ENCODE data around the gene AK5.

The AK5 gene

DNA sequence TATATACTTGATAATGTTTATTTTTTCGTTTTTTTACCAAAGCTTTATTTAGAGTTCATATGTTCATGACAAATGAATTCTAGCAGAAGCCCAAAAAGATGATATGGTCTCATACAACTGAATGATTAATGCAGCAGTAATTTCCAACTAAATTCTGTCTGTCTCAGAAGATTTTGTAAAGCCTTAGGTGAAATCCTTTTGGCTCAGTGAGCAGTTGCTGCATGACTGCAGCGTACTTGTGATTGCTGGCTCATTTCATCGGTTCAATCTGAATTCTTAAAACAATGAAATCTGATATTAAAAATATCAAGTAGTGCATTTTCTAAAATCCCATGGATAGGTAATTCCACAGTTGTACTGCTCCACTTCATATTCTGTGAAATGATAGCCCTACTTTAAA lies 73.2 kb downstream of the AK5 start:
- DNase-seq = no peak

DNA sequence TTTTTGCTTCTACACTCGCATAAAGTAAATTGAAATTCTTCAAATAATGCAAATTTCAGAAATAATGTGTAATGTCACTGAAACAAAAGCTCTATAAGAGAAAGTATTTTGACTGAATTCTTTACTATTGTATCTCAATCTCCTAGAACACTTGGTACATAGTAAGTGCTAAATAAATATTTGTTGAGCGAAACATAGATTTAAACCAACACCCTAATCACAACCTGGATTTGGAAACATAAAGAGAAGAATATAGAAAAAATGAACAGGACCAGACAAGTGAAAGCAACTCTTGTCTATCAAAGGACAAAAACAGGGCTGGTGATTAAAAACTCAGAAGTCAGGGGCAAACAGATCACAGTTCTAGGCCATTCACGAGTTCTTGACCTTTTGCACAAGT lies 74.3 kb downstream of the AK5 start:
- DNase-seq = no peak

DNA sequence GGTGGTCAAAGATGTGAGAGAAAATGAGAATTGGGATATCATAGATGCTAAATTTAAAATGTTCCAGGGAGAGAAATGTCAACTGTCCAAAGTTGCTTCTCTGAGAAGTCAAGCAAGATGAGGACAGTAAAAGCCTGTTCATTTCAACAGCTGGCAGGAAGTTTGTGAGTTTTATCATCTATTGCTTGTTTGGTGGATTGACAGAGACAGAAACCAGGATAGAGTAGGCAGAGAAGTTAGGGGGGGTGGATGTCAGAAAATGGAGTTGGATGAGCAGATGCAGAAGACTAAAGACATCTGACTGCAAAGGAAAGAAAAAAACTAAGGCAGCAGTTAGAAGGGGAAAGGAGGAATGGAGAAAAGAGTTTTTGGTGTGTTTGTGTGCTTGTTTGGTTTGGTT lies 78.4 kb downstream of the AK5 start:
- DNase-seq = no peak

DNA sequence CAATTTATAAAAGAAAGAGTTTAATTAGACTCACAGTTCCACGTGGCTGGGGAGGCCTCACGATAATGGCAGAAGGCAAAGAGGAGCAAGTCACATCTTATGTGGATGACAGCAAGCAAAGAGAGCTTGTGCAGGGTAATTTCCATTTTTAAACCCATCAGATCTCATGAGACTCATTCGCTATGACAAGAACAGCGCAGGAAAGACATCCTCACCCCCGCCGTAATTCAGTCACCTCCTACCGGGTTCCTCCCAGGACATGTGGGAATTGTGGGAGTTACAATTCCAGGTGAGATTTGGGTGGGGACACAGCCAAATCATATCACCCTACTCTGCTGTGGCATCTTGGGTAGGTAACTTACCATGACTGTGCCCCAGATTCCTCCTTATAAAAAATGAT lies 79.8 kb downstream of the AK5 start:
- DNase-seq = no peak

DNA sequence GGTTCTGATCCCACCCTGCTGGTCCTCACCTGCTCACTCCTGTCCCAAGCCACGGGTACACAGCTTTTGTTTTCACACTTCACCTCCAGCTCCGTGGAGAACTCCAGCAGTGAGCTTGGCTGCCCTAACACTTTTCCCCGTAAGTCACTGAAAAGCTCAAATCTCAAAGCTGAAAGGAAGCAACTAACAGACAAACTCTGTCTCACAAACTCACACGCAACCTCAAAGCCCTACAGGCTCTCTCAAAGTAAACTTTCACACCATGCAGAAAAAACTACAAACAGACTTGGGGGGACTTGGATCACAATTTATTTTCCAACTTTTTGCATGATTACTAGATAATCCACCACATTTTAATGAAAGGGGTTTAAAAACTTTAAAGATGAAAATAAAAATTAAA lies 88.3 kb downstream of the AK5 start:
- DNase-seq = no peak

DNA sequence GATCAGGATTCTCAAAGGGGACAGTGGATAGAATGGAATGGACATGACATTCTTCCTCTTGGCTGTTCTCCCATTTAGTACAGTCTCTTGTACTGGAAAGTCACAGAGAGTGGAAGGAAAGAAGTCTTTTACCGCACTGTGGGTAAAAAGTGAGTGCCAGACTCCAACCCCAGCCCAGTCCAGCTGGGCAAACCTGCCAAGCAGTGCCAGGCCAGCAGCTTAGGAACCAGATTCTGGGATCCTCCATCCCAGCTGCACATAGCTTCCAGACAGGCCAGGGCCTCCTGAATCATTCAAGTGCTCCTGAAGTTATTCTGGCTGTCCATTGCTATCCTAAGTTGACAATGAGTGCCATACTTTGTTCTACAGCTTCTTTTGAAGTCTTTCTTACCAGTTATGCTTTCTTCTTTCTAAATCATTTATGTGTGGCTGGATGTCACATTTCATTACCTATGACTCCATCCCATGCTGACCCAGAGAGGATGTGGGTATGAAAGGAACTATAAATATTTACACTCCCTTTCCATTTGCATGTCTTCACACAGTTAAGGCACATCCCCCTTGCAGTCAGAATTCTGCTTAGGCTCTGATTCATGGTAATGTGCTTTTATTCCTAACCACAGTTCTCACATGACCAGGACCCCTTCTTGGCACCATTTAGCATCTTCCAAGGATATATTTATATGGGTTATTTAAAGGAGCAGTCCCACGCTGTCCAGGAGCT lies 88.9 kb downstream of the AK5 start:
- no peak for DNase-seq

DNA sequence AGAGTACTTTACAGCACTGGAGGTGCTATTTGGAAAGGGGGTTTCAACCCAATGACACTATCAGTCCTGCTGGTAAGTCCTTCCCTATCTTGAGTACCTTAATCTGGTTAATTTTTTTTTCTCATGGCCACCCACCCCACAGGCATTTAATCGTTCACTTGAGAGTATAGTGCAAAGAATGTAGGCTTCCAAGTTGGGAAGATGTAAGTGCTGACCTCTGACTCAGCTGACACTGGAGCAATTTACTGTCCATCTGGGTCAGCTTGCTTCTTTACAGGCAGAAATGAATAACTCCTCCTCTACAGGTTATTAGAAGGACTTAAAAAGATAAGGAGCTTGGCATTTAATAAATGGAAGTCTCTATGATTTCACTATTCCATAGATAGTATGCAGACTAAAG lies 89.6 kb downstream of the AK5 start:
- DNase-seq = no peak

DNA sequence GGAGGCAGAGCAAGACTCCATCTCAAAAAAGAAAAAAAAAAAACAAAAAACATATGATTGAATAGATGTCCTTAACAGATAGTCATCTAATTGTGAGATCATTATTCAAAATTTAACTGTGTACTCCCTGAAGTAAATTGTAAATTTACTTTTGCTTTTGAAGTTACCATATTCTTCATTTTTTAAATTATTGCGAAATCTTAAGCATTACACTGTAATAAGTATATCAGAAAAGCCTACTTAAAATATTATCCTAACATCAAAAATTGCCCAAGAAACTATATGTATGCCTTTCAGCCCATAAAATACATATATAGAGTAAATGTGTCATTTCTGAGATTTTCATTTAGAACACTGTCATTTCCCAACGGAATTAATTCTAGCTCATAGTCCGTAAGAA lies 91.9 kb downstream of the AK5 start:
- no peak for DNase-seq

DNA sequence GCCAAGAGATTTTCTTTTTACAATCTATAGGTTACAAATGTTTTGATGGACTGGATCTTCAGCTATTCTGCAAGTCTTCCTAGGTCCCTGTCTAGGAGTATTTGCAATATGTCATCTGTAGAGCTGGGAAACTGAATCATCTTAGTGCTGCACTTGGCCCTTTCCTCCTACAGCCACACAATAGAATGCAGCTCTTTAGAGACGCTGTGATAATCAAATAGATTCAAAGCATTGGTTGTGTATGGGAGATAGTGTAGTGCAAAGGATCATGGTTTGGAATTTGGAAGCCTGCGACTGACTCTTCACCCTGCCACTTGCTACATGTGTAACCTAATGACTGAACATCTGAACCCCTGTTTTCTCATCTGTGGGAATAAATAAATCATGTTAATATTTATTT lies 93.7 kb downstream of the AK5 start:
- no peak for DNase-seq

DNA sequence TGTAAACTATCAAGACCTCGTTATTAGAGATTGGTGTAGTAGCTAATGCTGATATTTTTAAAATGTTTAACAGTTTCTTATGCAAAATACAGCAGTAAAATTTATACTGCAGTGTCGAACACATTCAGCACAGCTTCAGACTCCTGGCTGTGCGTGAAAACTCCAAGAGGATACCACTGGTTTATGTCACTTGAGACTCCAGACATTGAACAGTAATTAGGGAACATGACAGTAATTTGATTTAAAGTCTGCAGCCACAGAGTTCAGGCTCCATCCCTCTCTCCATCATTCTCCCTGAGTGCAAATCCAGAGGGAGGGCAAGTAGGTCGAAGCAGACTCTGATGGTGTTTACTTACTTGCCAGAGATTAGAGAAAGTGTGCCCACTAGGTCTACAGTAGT lies 94.2 kb downstream of the AK5 start:
- DNase-seq = no peak

DNA sequence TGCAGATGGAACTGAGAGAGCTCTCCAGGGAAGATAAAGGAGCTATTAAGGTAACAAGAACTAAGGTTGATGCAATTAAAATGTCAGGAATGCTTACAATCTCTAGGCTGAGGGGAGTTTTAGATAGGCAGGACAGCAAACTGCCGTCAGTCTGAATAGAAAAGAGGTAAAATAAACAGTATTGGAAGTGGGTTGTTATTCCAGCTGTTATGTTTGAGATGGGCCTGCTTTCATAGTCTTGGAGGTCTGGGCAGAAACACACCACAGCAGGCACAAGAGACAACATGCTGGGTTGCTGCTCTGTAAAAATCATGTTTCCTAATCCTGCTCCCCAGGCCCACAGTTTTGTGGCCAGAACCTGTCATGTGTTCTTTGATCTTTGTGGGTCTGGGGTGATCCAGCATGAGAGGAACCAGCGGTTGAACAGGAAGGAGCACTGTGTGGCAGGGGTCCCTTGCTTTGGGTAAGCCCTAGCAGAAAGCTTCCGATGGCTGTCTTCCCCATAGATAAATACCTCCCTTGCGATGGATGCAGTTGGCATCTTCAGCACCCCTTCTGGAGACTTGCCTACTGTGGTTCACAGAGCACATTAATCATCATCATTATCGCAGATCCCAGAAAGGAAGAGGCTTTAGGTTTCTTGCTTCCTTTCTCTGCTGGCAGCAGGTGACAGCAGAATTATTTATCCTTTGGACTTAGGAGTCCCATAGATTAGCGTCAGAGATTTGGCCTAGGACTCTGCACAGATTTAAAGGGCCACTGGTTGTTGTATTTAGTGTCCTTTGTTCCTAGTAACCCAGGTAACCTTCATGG lies 97.1 kb downstream of the AK5 start:
- no peak for DNase-seq

DNA sequence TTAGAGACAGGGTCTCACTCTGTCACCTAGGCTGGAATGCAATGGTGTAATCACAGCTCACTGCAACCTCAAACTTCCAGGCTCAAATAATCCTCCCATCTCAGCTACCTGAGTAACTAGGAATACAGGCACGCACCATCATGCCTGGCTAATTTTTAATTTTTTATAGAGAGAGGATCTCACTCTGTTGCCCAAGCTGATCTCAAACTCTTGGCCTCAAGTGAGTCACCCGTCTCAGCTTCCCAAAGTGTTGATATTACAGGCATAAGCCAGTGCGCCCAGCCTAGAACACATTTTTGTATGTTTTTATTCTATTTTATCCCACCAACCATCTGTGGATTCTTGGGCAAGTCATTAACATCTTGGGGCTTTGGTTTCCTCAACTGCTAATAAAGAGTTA lies 100.5 kb downstream of the AK5 start:
- DNase-seq = no peak

DNA sequence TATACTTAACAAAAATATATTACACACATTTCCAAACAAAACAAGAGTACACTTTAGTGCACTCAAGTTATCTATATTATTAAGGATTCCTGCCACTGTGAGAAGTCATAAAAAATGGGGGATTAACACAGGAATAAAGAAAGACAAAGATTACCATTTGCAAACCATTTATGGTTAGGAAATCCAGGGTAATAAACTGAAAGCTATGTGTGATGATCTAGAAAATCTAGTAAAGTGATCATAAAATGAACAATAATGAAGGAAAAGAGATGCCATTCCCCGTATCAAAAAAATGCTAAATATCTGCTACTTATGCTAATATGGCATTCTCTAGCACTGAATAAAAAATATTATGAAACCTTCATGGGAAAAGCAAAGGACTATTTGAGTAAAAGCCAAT lies 101.4 kb downstream of the AK5 start:
- DNase-seq = no peak

DNA sequence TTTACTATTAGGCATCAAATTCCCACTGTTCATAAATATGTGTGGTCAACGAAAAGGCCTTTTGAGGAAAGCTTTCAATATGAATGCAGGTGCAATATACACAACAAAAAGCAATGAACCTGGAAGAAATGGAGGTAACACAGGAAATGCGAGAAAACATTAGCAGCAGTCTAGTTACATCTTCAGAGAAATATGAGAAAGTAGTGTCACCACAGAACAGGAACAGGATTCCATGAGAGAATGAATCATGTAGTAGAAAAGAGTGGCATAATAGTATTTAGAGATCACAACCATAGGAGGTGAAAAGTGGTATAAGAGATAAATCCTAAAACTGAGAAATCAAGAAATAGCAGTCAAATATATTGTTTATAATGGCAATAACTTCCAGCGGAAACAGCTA lies 103.7 kb downstream of the AK5 start:
- no peak for DNase-seq

DNA sequence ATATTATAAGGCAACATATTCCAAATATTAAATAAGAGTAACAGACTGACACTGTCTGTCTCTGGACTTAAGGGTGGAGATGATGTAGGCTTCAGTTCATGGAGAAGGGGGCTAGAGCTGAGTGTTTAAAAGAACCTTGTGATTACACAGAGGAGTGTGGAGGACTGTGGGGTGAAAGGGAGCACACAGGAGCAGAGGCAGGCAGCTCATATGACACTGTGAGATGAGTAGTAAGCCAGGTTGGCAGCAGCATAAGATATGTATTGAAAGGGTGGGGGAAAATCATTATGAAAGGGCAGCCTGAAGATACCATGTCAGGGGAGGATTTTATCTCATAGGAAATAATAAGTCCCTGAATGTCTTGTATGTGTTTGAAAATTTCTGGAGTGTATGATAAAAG lies 104.5 kb downstream of the AK5 start:
- DNase-seq = no peak

DNA sequence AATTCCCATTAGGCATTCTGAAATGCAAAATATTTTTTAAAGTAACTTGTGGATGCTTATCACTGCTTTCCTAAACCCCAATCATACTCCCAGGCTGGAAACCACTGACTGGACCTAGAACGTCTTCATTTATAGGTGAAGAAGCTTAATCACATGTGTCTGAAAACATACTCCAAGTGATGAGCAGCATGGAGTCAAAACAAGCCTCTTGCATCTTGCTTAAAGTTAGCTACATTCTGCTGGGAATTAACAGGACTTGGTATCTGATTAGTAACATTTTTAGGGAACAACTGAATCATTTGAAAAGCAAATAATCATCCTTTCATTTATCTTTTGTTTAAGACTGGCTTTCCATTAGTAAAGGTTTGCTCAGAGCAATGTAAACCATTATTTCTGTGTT lies 105.7 kb downstream of the AK5 start:
- no peak for DNase-seq

DNA sequence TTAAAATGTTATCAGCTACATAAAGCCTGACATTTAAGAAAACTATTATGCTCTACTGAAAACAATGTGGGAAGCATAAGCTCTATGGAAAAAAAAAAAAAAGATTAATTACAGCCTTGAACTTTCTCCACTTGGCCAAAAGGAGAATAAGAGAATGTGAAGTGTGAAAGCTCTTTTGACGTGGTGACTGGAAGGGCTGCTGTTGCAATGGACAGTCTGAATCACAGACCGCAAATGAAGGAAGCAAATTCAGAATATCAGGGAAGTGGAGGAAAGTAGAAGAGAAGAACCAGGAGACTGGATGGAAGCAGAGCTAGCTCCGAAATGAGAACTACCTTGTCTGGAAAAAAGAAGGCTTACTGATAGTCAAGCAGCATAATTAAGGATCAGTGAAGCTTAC lies 106.8 kb downstream of the AK5 start:
- DNase-seq = no peak

DNA sequence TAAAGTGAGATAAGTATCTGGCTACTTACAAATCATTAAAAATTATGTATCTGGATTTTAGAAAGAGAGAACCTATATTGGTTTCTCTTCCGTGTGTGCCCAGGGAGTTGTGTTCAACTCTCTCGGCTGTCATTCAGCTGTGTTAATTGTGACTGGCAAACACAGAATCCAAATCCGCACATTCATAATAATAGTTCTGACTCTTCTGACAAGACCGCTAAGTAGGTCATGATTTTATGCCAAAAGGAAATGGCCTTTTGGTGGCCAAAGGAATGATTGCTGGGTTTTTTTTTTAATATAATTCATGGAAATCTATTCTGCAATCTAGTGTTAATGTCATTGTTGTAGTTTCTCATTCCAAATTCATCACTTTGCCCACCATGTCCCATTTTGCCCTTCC lies 110.7 kb downstream of the AK5 start:
- no peak for DNase-seq

DNA sequence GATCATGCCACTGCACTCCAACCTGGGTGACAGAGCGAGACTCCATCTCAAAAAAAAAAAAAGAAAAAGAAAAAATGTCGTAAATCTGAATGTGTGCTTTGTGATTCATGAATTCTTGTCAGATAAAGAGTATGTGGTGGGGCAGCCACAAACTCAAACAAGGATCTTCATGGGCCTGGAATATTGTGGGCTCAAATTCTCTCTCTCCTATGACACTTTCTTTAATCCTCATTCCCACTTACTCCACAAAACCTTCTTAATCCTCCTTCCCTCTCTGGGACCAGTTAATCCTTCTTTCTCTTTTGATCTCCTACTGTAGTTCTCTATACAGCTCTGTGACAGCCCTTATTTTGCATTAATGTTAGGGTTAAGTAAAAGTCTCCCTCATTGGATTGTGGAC lies 112.3 kb downstream of the AK5 start:
- no peak for DNase-seq

DNA sequence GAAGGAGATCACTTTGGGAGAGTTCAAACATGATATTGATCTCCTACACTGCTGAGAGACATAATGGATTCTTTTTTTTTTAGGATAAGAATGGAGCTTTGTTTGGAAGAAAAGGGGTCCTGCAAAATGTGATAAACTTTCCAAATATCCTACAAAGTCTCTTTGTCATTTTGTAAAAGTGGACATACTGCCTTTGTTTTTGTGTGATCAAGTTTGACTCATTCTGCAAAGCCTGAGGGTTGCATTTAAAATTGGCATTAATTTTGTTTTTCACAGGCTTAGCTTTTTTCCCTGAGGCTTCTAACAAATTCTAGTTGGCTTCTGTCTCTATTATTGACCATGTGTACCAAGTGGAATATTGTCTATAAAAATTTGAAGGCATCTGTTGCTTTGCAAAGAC lies 113.2 kb downstream of the AK5 start:
- DNase-seq = no peak

DNA sequence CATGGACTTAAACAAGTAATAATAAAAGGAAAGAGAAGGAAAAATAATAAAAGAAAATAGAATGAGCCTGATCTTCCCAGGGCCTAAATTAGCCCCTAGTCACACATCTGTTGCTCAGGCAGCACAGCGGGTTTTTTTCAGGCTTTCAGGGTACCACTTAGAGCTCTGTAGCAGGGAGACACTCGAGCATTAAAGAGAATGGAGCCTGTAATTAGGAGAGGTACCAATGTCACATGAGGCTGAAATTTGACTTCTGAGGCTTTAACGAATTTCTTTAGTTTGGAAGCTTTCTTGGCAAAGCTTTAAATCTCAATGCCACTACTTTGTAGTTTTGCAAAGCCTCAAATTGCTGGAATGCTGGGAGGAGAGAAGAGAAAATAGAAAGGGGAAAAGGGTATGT lies 116.3 kb downstream of the AK5 start:
- peak; percentile 25 for DNase-seq

DNA sequence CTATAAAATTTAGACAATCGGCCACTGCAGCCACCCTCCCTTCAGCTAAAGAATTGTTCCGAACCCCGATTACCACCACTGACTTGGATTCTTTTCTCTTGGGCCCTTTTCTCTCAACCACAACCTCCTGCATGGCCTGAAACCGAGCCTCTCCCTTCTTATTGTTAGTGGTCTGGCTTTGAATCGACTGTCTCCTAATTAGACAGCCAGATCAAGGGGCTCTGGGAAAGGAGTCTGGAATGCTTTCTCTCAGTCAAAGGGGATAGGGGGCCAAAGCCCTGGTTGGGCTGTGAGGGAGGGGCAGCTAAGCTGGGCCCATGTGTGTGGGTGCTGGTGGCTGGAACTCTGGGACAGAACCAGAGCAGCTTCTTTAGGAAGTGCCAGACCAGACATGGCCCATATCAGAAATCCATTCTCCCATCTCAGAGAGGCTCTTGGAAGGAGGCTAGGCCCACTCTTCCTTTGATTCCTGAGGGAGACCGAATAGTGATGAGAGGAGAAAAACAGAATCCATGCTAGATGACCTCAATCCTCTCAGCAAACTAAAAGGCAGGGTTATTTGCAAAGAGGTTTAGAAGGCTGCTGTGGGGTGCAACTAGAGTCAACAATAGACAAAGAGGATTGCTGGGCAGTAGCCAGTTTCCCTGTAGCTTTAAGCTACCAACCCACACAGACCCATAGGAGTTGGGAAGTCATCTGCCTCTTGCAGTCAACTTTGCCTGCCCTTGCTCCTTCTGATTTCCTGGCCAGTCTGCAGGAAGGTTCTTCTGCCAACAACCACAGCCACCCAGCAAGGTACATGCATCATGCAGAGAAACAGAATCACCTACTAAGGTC lies 117.6 kb downstream of the AK5 start:
- no peak for DNase-seq

DNA sequence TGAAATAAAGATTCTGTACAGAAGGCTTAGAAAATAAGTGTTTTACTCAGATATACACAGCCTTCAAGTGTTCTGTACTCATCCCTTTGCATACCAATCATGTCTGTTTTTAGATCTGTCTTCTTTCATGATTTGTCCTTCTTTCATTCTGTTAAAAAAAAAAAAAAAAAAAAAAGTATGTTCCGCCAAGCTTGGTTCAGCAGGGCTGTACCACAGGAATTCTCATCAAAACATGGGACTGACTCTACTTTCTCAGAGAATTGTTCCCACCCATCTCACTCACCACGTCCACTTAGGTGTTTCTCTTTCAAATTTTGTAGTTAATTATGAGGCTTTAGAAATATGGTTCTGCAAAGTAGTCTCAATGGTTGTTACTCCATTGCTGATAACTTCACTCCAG lies 119.0 kb downstream of the AK5 start:
- no peak for DNase-seq

DNA sequence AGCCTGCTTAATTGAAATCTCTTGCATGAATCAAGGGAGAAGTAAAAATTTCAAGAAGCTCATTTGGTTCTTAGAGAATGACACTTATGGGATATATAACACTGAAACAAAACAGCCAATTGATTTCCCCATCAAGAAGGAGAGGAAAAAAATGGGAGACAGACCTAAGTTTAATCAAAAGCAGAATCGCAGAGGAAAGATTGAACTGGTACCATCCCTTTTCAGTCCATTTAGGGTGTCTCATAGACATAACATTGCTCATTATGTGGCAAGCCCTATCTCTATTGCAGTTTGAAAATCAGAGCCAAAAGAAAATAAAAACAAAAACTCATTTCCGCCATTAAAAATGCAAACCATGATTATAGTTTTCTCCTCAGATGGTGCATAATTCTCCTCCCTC lies 119.6 kb downstream of the AK5 start:
- DNase-seq = no peak
